IgD-negative memory B cell (primary cell): Measurements from ENCODE around the gene INPP5A. TPM values are rescaled to one million over a fixed set of nuclear protein-coding genes. Genes with fewer than 3 reads are reported as not detected.
A peak's percentile ranks its signal among the peaks of the same experiment; 100 is the strongest.
"Not testable (repeated sequence)": the region's sequence is repeated elsewhere in the genome, so short reads cannot be mapped to it uniquely, and the experiment has no call there.

Experiments
- H3K27ac Mint-ChIP-seq, 3 donors: one replicate each; pipeline ENCODE4 v1.8.0; 2020 to 2022; ENCODE audit warnings: mild to moderate bottlenecking in 3 of 3, mixed read lengths in 3 of 3, moderate library complexity in 1 of 3
- H3K27me3 Mint-ChIP-seq: one replicate; pipeline ENCODE4 v1.8.0; 2021; ENCODE audit warnings: mixed read lengths
- H3K36me3 Mint-ChIP-seq: one replicate; pipeline ENCODE4 v1.8.0; 2020; ENCODE audit warnings: mild to moderate bottlenecking, mixed read lengths
- H3K4me1 Mint-ChIP-seq, 3 donors: one replicate each; pipeline ENCODE4 v1.8.0; 2020 to 2022; ENCODE audit warnings: mixed read lengths in 3 of 3, mild to moderate bottlenecking in 1 of 3
- H3K4me3 Mint-ChIP-seq, 4 donors: one replicate each; pipeline ENCODE4 v1.8.0; 2020 to 2022; ENCODE audit warnings: mild to moderate bottlenecking in 4 of 4, mixed read lengths in 4 of 4, moderate library complexity in 3 of 4
- H3K9me3 Mint-ChIP-seq, 3 donors: one replicate each; pipeline ENCODE4 v1.8.0; 2020 to 2021; ENCODE audit warnings: mixed read lengths in 3 of 3, mild to moderate bottlenecking in 1 of 3
- polyA plus RNA-seq: library from polyadenylated mRNA; unstranded; fragments of 300-500 nt; fragmentation: Illumina TruSeq; gene quantifications from one replicate; pipeline ENCODE4 v1.2.3, GENCODE V29; 2021

The INPP5A gene
- polyA plus RNA-seq, 1 donor from 2014 or later = 0.94 TPM

DNA sequence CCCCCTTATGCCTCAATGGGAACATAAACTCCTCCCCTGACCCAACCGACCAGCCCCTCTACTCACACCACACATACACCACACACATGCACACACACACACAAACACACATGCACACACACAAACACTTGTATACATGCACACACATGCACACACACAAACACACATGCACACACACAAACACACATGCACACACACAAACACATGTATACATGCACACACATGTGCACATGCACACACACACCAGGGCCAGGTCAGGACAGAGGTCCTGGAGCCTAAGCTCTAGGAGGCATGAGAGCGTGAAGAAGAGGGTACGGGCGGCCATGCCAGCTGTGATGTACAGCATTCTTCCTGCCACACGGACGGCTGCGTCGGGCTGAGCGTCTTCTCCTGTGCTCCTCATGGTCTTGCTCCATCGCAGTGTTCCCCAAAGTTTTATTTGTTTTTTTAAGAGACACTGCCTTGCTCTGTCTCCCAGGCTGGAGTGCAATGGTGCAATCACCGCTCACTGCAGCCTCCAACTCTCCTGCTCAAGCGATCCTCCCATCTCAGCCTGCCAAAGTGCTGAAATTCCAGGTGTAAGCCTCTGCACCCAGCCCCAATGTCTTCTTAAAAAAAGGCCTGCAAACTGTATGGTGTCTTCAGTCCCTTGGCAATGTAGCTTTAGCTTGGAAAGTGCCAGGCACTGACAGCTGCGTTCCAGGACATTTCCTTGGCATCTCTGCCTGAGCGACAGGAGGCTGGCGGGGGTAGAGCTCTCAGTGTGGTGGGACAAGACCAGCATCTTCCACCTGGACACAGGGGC is 38.8 kb upstream of the INPP5A start:
- Mint-ChIP-seq H3K36me3 (peaks cover 2% of the 10 kb centered on the region), H3K9me3 (no peaks in the 10 kb centered on the region), H3K27ac (peak overlapping the region in 1 of 3 donors; percentile 65), H3K4me3 (no peak overlapping the region), H3K4me1 (peaks cover 0 to 2% (median 1%) of the 10 kb centered on the region in 3 donors), H3K27me3 (peaks cover 22% of the 10 kb centered on the region)

GRCh38 chr10:132499367-132499685 is 38.3 kb upstream of the INPP5A start:
- no peaks in the 10 kb centered on the region for H3K9me3 Mint-ChIP-seq
- H3K36me3 Mint-ChIP-seq = peaks cover 2% of the 10 kb centered on the region
- H3K27me3 Mint-ChIP-seq = peaks cover 22% of the 10 kb centered on the region
- H3K4me3 Mint-ChIP-seq = no peak overlapping the region
- peaks cover 0 to 2% (median 1%) of the 10 kb centered on the region in 3 donors for H3K4me1 Mint-ChIP-seq
- no peak overlapping the region for H3K27ac Mint-ChIP-seq

DNA sequence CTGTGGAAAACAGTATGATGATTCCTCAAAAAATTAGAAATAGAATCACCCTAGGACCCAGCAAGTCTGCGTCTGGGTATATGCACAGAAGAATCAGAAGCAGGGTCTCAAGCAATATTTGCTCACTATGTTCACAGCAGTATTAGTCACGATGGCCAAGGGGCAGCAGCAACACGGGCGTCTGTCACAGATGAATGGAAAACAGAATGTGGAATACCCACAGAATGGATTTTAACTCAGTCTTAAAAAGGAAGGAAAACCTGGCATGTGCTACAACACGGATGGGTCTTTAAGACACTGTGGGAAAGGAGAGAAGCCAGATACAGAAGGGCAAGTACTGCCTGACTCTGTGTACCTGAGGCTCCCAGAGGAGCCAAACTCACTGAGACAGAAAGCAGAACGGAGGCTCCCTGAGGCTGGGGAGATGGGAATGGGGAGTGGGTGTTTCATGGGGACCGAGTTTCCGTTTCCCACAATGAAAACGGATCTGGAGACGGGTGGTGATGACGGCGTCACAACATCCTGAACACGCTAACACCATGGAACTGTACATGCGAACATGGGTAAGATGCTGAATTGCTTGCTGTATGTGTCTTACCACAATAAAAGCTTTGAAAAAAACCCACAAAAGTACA is 36.7 kb upstream of the INPP5A start:
- no peak overlapping the region for H3K27ac Mint-ChIP-seq
- peaks cover 0 to 2% (median 1%) of the 10 kb centered on the region in 3 donors for H3K4me1 Mint-ChIP-seq
- H3K4me3 Mint-ChIP-seq = no peak overlapping the region
- peaks cover 21% of the 10 kb centered on the region for H3K27me3 Mint-ChIP-seq
- peaks cover 2% of the 10 kb centered on the region for H3K36me3 Mint-ChIP-seq
- H3K9me3 Mint-ChIP-seq = no peaks in the 10 kb centered on the region

DNA sequence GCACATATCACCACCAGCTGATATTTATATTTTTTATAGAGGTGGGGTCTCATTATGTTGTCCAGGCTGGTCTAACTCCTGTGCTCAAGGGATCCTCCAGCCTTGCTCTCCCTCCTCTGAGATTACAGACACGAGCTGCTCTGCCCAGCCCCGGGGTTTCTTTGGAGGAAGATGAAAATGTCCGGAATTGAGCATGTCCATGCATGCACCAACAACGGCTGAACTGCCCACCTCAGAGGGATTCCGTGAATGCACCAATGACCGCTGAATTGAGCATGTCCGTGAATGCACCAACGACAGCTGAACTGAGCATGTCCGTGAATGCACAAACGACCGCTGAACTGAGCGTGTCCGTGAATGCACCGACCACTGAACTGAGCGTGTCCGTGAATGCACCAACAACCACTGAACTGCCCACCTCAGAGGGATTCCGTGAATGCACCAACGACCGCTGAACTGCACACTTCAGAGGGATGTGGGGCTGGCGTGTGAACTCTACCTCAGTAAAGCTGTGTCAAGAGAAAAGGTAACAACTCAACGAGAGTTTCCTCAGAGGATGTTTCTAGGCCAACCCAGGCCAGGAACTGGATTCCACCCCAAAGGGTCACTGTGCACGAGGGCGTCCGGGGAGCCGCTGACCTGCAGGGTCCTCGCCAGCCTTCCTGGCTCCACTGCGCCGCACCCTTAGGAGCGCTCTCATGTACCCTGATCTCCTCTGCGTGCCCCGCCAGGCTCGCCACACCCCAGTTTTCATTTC is 34.9 kb upstream of the INPP5A start:
- Mint-ChIP-seq H3K4me3 (no peak overlapping the region), H3K4me1 (peaks cover 0 to 2% (median 1%) of the 10 kb centered on the region in 3 donors), H3K36me3 (peaks cover 2% of the 10 kb centered on the region), H3K9me3 (no peaks in the 10 kb centered on the region), H3K27ac (peak overlapping the region in 1 of 3 donors; percentile 43), H3K27me3 (peaks cover 11% of the 10 kb centered on the region)

GRCh38 chr10:132503581-132504421 is 33.8 kb upstream of the INPP5A start:
- H3K36me3 Mint-ChIP-seq = peaks cover 2% of the 10 kb centered on the region
- H3K27me3 Mint-ChIP-seq = peaks cover 6% of the 10 kb centered on the region

GRCh38 chr10:132504501-132505272 is 32.9 kb upstream of the INPP5A start:
- Mint-ChIP-seq H3K9me3 (no peaks in the 10 kb centered on the region), H3K4me3 (no peak overlapping the region), H3K36me3 (peaks cover 2% of the 10 kb centered on the region), H3K27me3 (peaks cover 4% of the 10 kb centered on the region), H3K4me1 (no peaks in the 10 kb centered on the region), H3K27ac (no peak overlapping the region)

More at GRCh38 chr10:132503581-132504421, 33.8 kb upstream of the INPP5A start:
- Mint-ChIP-seq H3K4me3 (no peak overlapping the region), H3K9me3 (no peaks in the 10 kb centered on the region), H3K4me1 (no peaks in the 10 kb centered on the region), H3K27ac (no peak overlapping the region)

DNA sequence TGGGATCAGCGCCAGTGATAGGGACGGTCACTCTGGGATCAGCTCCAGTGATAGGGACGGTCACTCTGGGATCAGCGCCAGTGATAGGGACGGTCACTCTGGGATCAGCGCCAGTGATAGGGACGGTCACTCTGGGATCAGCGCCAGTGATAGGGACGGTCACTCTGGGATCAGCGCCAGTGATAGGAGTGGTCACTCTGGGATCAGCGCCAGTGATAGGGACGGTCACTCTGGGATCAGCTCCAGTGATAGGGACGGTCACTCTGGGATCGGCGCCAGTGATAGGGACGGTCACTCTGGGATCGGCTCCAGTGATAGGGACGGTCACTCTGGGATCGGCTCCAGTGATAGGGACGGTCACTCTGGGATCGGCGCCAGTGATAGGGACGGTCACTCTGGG is 32.0 kb upstream of the INPP5A start:
- H3K36me3 Mint-ChIP-seq, H3K27ac Mint-ChIP-seq, H3K27me3 Mint-ChIP-seq, H3K9me3 Mint-ChIP-seq, H3K4me3 Mint-ChIP-seq, H3K4me1 Mint-ChIP-seq: not testable (repeated sequence)

- Mint-ChIP-seq H3K36me3 (peaks cover 2% of the 10 kb centered on the region), H3K4me3 (no peak overlapping the region)
Measured at GRCh38 chr10:132506711-132507408, 30.7 kb upstream of the INPP5A start.

DNA sequence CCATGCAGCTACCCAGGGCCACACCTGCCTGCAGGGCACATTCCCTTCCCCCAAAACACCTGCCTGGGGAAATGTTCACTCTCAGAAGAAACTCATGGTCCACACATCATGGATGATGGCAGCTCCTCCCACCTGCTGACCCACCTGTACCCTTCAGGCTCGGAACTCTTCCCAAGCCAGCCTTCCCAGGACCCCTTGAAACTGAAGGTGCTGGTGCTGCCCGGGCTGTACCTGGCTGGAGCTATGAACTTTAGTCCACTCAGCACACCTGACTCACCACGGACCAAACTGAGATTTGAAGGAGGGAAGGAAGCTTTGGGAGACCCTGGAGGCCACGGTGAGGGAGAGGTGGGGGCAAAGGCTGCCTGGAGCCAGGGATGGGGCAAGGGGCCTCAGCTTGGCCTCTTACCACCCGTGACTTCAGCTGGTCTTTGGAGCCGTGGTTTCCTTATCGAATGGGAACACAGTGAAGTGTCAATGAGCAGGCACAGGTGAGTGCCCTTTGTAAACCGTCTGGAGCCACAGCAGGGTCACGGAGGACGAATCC is 30.1 kb upstream of the INPP5A start:
- Mint-ChIP-seq H3K27me3 (peaks cover 2% of the 10 kb centered on the region), H3K36me3 (peaks cover 2% of the 10 kb centered on the region), H3K4me1 (peaks cover 0 to 2% (median 0%) of the 10 kb centered on the region in 3 donors), H3K4me3 (no peak overlapping the region), H3K27ac (peak overlapping the region in 1 of 3 donors; percentile 16), H3K9me3 (peaks cover 0 to under 1% (median 0%) of the 10 kb centered on the region in 3 donors)

More at GRCh38 chr10:132506711-132507408, 30.7 kb upstream of the INPP5A start:
- H3K9me3 Mint-ChIP-seq = no peaks in the 10 kb centered on the region
- H3K4me1 Mint-ChIP-seq = peaks cover 0 to 2% (median 0%) of the 10 kb centered on the region in 3 donors
- H3K27ac Mint-ChIP-seq = no peak overlapping the region
- peaks cover 2% of the 10 kb centered on the region for H3K27me3 Mint-ChIP-seq

DNA sequence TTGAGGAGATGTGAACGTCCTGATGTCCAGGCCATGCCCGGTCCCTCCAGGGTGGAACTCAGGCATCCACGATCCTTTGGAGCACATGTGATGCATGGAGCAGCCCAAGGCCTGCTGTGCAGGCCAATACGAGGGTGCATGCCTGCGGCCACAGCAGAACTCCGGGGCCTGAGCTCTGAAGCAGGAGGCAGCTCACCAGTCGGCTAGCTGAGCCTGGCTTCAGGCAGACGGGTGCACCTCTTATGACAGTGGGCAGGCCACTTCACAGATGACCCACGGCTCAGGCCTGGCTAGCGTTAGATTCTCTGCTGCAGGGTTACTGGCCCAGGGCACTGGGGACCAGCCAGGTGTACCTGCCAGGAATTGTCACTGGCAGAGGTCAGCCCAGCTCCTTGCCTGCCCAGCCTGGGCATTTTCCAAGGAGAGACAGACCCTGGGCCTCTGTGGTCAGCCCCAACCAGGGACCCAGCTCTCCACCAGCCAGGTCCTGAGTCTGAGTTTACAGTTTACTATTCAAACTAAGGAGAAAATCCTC is 29.6 kb upstream of the INPP5A start:
- H3K27ac Mint-ChIP-seq = no peak overlapping the region
- no peak overlapping the region for H3K4me3 Mint-ChIP-seq
- peaks cover 2% of the 10 kb centered on the region for H3K36me3 Mint-ChIP-seq
- no peaks in the 10 kb centered on the region for H3K27me3 Mint-ChIP-seq
- peaks cover 0 to 2% (median 0%) of the 10 kb centered on the region in 3 donors for H3K4me1 Mint-ChIP-seq
- peaks cover 0 to 2% (median 0%) of the 10 kb centered on the region in 3 donors for H3K9me3 Mint-ChIP-seq

GRCh38 chr10:132508581-132509443 is 28.8 kb upstream of the INPP5A start:
- no peak overlapping the region for H3K27ac Mint-ChIP-seq
- peaks cover 0 to 2% (median 0%) of the 10 kb centered on the region in 3 donors for H3K9me3 Mint-ChIP-seq
- peaks cover 0 to 2% (median 0%) of the 10 kb centered on the region in 3 donors for H3K4me1 Mint-ChIP-seq
- H3K27me3 Mint-ChIP-seq = no peaks in the 10 kb centered on the region
- no peak overlapping the region for H3K4me3 Mint-ChIP-seq
- peaks cover 2% of the 10 kb centered on the region for H3K36me3 Mint-ChIP-seq

DNA sequence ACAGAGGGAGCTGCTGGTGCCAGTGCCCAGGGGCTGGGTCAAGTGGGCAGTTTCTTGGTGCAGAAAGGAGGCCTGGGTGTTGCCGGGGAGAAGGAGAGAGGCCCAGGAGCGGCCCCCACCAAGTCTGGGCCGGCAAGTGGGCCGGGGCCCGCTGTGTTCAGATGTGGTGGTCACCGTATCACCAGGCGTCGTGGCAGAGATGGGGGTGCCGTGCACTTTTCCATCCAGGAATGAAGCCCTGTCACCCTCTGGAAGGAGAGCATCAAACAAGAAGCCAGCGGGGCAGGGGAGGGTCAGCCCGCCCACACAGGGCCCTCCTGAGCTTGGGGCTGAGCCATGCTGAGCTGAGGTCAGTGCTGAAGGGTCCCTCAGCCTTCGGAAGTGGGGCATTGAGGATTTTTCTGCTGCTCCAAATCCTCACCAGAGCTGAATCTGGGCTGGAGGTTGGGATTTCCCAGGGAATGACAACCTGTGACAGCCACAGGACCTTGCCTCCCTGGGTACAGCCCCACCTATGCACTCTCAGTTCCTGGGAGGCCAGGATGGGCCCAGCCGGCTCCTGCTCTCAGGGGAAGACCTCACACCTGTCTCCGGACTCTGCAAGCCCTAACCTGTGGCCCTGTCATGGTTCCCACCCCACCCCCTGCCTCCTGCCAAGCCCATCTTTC is 27.9 kb upstream of the INPP5A start:
- H3K36me3 Mint-ChIP-seq = peaks cover 2% of the 10 kb centered on the region
- peaks cover 0 to 2% (median 0%) of the 10 kb centered on the region in 3 donors for H3K4me1 Mint-ChIP-seq
- no peak overlapping the region for H3K27ac Mint-ChIP-seq
- peaks cover 0 to 2% (median 0%) of the 10 kb centered on the region in 3 donors for H3K9me3 Mint-ChIP-seq
- H3K27me3 Mint-ChIP-seq = no peaks in the 10 kb centered on the region
- no peak overlapping the region for H3K4me3 Mint-ChIP-seq
